ENCODE measurements around the gene BIVM.

The BIVM gene

DNA sequence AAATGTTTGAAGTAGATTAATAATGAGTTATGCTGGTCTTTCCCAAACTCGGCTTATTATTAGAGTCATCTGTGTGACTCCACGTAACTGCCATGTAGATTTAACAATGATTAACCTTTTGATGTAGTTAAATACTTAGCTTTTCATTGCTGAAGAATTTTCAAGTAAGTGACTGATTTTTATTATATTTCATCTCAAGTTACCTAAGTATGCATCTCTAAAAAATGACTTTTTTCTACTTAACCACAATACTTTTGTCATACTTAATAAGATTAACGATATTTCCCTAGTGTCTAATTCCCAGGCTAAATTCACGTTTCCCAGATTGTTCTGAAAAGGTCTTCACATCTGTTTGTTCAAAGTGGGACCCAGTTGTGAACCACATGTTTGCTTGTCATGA is 17.8 kb downstream of the BIVM start:
- H3K4me3 ChIP-seq (ENCODE audit: low read depth in 1 of 2, low read length in 2 of 2): no peak overlapping the region

GRCh38 chr13:102817241-102817640 is 18.3 kb downstream of the BIVM start:
- peaks cover 19% of the 10 kb centered on the region; the same call in 1 of the 2 replicates for H3K79me2 ChIP-seq (ENCODE audit: insufficient read depth, low read length)
- peaks cover 22% of the 10 kb centered on the region for H3K4me1 ChIP-seq (ENCODE audit: insufficient read depth, low read length)
- H3K4me2 ChIP-seq (ENCODE audit: insufficient read depth, low read length): no peak overlapping the region
- ATAC-seq (ENCODE audit: insufficient read depth, low read depth) (no peak), DNase-seq (no peak)
- no peak overlapping the region for H3K4me3 ChIP-seq (ENCODE audit: low read depth in 1 of 2, low read length in 2 of 2)
- H3K9me3 ChIP-seq (ENCODE audit: insufficient read depth, low read length, severe bottlenecking): no peaks in the 10 kb centered on the region
- H3K36me3 ChIP-seq (ENCODE audit: insufficient read depth, low read length): peaks cover 41% of the 10 kb centered on the region
- no peaks in the 10 kb centered on the region for H4K20me1 ChIP-seq (ENCODE audit: insufficient read depth, low read length)
- no peak overlapping the region for H3K9ac ChIP-seq (ENCODE audit: low read depth, low read length)
- H3K27me3 ChIP-seq (ENCODE audit: insufficient read depth, low read length, poor library complexity): no peaks in the 10 kb centered on the region
- TF ChIP-seq, protein P1, sequence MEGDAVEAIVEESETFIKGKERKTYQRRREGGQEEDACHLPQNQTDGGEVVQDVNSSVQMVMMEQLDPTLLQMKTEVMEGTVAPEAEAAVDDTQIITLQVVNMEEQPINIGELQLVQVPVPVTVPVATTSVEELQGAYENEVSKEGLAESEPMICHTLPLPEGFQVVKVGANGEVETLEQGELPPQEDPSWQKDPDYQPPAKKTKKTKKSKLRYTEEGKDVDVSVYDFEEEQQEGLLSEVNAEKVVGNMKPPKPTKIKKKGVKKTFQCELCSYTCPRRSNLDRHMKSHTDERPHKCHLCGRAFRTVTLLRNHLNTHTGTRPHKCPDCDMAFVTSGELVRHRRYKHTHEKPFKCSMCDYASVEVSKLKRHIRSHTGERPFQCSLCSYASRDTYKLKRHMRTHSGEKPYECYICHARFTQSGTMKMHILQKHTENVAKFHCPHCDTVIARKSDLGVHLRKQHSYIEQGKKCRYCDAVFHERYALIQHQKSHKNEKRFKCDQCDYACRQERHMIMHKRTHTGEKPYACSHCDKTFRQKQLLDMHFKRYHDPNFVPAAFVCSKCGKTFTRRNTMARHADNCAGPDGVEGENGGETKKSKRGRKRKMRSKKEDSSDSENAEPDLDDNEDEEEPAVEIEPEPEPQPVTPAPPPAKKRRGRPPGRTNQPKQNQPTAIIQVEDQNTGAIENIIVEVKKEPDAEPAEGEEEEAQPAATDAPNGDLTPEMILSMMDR (IDR thresholded peaks at IDR 0.05; ENCODE audit: borderline replicate concordance, extremely low read depth, low read length, poor library complexity, severe bottlenecking): no peak
- TF ChIP-seq EZH2 (IDR thresholded peaks at IDR 0.05; ENCODE audit: borderline replicate concordance, low read depth, low read length, severe bottlenecking): no peak
- no peak overlapping the region for H3K27ac ChIP-seq (ENCODE audit: low read length)
- H2AFZ ChIP-seq (ENCODE audit: low read depth, low read length): no peak overlapping the region

More for the DNA sequence above, 17.8 kb downstream of the BIVM start:
- Histone ChIP-seq H3K9me3 (ENCODE audit: insufficient read depth, low read length, severe bottlenecking) (peaks cover 3% of the 10 kb centered on the region), H3K9ac (ENCODE audit: low read depth, low read length) (no peak overlapping the region), H3K36me3 (ENCODE audit: insufficient read depth, low read length) (peaks cover 38% of the 10 kb centered on the region), H2AFZ (ENCODE audit: low read depth, low read length) (no peak overlapping the region), H3K4me2 (ENCODE audit: insufficient read depth, low read length) (no peak overlapping the region), H3K79me2 (ENCODE audit: insufficient read depth, low read length) (peaks cover 23% of the 10 kb centered on the region), H4K20me1 (ENCODE audit: insufficient read depth, low read length) (no peaks in the 10 kb centered on the region), H3K27ac (ENCODE audit: low read length) (no peak overlapping the region), H3K27me3 (ENCODE audit: insufficient read depth, low read length, poor library complexity) (no peaks in the 10 kb centered on the region), H3K4me1 (ENCODE audit: insufficient read depth, low read length) (peaks cover 28% of the 10 kb centered on the region)
- TF ChIP-seq, protein P1 (IDR thresholded peaks at IDR 0.05; ENCODE audit: borderline replicate concordance, extremely low read depth, low read length, poor library complexity, severe bottlenecking): no peak
- no peak for TF ChIP-seq EZH2 (IDR thresholded peaks at IDR 0.05; ENCODE audit: borderline replicate concordance, low read depth, low read length, severe bottlenecking)
- no peak for DNase-seq
- ATAC-seq (ENCODE audit: insufficient read depth, low read depth): no peak

- ATAC-seq (ENCODE audit: insufficient read depth, low read depth): no peak
- Histone ChIP-seq H2AFZ (ENCODE audit: low read depth, low read length) (no peak overlapping the region), H3K36me3 (ENCODE audit: insufficient read depth, low read length) (peaks cover 47% of the 10 kb centered on the region), H3K27ac (ENCODE audit: low read length) (no peak overlapping the region), H3K4me3 (ENCODE audit: low read depth in 1 of 2, low read length in 2 of 2) (no peak overlapping the region), H3K4me1 (ENCODE audit: insufficient read depth, low read length) (peaks cover 16% of the 10 kb centered on the region), H3K4me2 (ENCODE audit: insufficient read depth, low read length) (no peak overlapping the region), H3K9me3 (ENCODE audit: insufficient read depth, low read length, severe bottlenecking) (no peaks in the 10 kb centered on the region), H3K79me2 (ENCODE audit: insufficient read depth, low read length) (peaks cover 19% of the 10 kb centered on the region; the same call in 1 of the 2 replicates), H4K20me1 (ENCODE audit: insufficient read depth, low read length) (no peaks in the 10 kb centered on the region), H3K9ac (ENCODE audit: low read depth, low read length) (no peak overlapping the region), H3K27me3 (ENCODE audit: insufficient read depth, low read length, poor library complexity) (no peaks in the 10 kb centered on the region)
- TF ChIP-seq, protein P1 (IDR thresholded peaks at IDR 0.05; ENCODE audit: borderline replicate concordance, extremely low read depth, low read length, poor library complexity, severe bottlenecking): no peak
- no peak for TF ChIP-seq EZH2 (IDR thresholded peaks at IDR 0.05; ENCODE audit: borderline replicate concordance, low read depth, low read length, severe bottlenecking)
- no peak for DNase-seq
Measured at GRCh38 chr13:102817907-102818306, 19.0 kb downstream of the BIVM start.

GRCh38 chr13:102825400-102825799 is 26.5 kb downstream of the BIVM start:
- Histone ChIP-seq H3K4me2 (ENCODE audit: insufficient read depth, low read length) (no peak overlapping the region), H3K9ac (ENCODE audit: low read depth, low read length) (no peak overlapping the region), H3K4me1 (ENCODE audit: insufficient read depth, low read length) (no peaks in the 10 kb centered on the region), H2AFZ (ENCODE audit: low read depth, low read length) (no peak overlapping the region), H3K27me3 (ENCODE audit: insufficient read depth, low read length, poor library complexity) (no peaks in the 10 kb centered on the region), H3K27ac (ENCODE audit: low read length) (no peak overlapping the region), H3K4me3 (ENCODE audit: low read depth in 1 of 2, low read length in 2 of 2) (no peak overlapping the region), H3K79me2 (ENCODE audit: insufficient read depth, low read length) (no peaks in the 10 kb centered on the region), H3K9me3 (ENCODE audit: insufficient read depth, low read length, severe bottlenecking) (no peaks in the 10 kb centered on the region), H3K36me3 (ENCODE audit: insufficient read depth, low read length) (peaks cover 55% of the 10 kb centered on the region), H4K20me1 (ENCODE audit: insufficient read depth, low read length) (no peaks in the 10 kb centered on the region)
- no peak for ATAC-seq (ENCODE audit: insufficient read depth, low read depth)
- TF ChIP-seq, protein P1 (IDR thresholded peaks at IDR 0.05; ENCODE audit: borderline replicate concordance, extremely low read depth, low read length, poor library complexity, severe bottlenecking): no peak
- no peak for TF ChIP-seq EZH2 (IDR thresholded peaks at IDR 0.05; ENCODE audit: borderline replicate concordance, low read depth, low read length, severe bottlenecking)
- DNase-seq: no peak

Data from DND-41 (cell line).